Endothelial cell of umbilical vein (primary cell): ENCODE measurements around the gene ATP1A4. TPM values are rescaled to one million over a fixed set of nuclear protein-coding genes. Genes with fewer than 3 reads are reported as not detected.

Experiments used
- BruUV-seq: library from RNA; stranded (reverse); fragments of 400-500 nt; replicated peaks from 2 replicates; lab custom pipeline; 2021; lab: Mats Ljungman, UMichigan
- CTCF ChIA-PET: fragments of 300-600, 350-600 bp; sonication (Branson Sonifier 250); formaldehyde crosslinking; loops from one replicate; lab custom pipeline; 2021; ENCODE audit warnings: antibody characterized with exemption, inconsistent platforms; lab: Charles Lee
- POLR2A ChIA-PET: fragments of 300-600, 350-600 bp; sonication (Branson Sonifier 250); formaldehyde crosslinking; loops from one replicate; lab custom pipeline; 2021; ENCODE audit warnings: antibody characterized with exemption, inconsistent platforms; lab: Charles Lee
- DNase-seq: peaks from one replicate; pipeline ENCODE4 v3.0.0-alpha.2; 2011; ENCODE audit warnings: low read depth, low spot score
- FAIRE-seq: peaks from 2 replicates; lab custom pipeline; 2011; peaks lifted over from hg19 to GRCh38; lab: Jason Lieb, UNC
- H2AFZ ChIP-seq: 2 replicates; pipeline ENCODE4 v1.6.0; 2012; ENCODE audit warnings: low read depth, low read length, control low read depth, inconsistent platforms
- H3K27ac ChIP-seq: 2 replicates; pipeline ENCODE4 v1.5.1; 2011; ENCODE audit warnings: low read depth, mild to moderate bottlenecking, control low read depth, low read length, moderate library complexity; ENCODE audit not compliant: insufficient read depth
- H3K27me3 ChIP-seq, 2 experiments: 2 replicates each; pipeline versions ENCODE4 v1.6.0 to v1.6.1; 2011; ENCODE audit warnings: low read length in 2 of 2, mixed read lengths in 1 of 2; ENCODE audit not compliant: control insufficient read depth in 2 of 2, insufficient read depth in 2 of 2
- H3K36me3 ChIP-seq, 2 experiments: 2 replicates in 1 of 2; 3 replicates in 1 of 2; pipeline ENCODE4 v1.5.1; 2011; ENCODE audit warnings: low read length in 2 of 2, mild to moderate bottlenecking in 1 of 2, moderate library complexity in 1 of 2; ENCODE audit not compliant: control insufficient read depth in 2 of 2, insufficient read depth in 2 of 2; ENCODE audit errors: extremely low read depth in 1 of 2
- H3K4me1 ChIP-seq: 3 replicates; pipeline ENCODE4 v1.5.1; 2011; ENCODE audit warnings: mild to moderate bottlenecking, low read length; ENCODE audit not compliant: control insufficient read depth, insufficient read depth; ENCODE audit errors: extremely low read depth
- H3K4me2 ChIP-seq: 2 replicates; pipeline ENCODE4 v1.6.1; 2011; ENCODE audit warnings: low read length, control low read depth, mixed read lengths; ENCODE audit not compliant: insufficient read depth
- H3K4me3 ChIP-seq, 3 experiments: fragments of 200-600 bp in 1 of 3; sonication (generic), shearing (Covaris generic) in 1 of 3; replicated peaks in 1 of 3; 2 replicates each; pipeline ENCODE4 v1.5.1; 2011 to 2016; ENCODE audit warnings: control low read depth in 3 of 3, low read length in 3 of 3, mild to moderate bottlenecking in 2 of 3, inconsistent platforms in 1 of 3, low read depth in 1 of 3, moderate library complexity in 1 of 3; ENCODE audit not compliant: insufficient read depth in 1 of 3
- H3K79me2 ChIP-seq: 2 replicates; pipeline ENCODE4 v1.6.0; 2012; ENCODE audit warnings: low read length, inconsistent platforms; ENCODE audit not compliant: control insufficient read depth, insufficient read depth
- H3K9ac ChIP-seq: replicated peaks from 2 replicates; pipeline ENCODE3; 2011; ENCODE audit warnings: low read length, control low read depth; ENCODE audit not compliant: insufficient read depth; ENCODE audit errors: extremely low read depth
- H3K9me1 ChIP-seq: replicated peaks from 3 replicates; pipeline ENCODE4 v1.6.0; 2011; ENCODE audit warnings: mild to moderate bottlenecking, low read length; ENCODE audit not compliant: control insufficient read depth, insufficient read depth; ENCODE audit errors: extremely low read depth
- H3K9me3 ChIP-seq: replicated peaks from 2 replicates; pipeline ENCODE4 v1.5.1; 2012; ENCODE audit warnings: low read length, inconsistent platforms; ENCODE audit not compliant: control insufficient read depth, insufficient read depth
- H4K20me1 ChIP-seq: replicated peaks from 2 replicates; pipeline ENCODE3; 2011; ENCODE audit warnings: mild to moderate bottlenecking, low read length; ENCODE audit not compliant: control insufficient read depth, insufficient read depth; ENCODE audit errors: extremely low read depth
- EZH2 ChIP-seq: IDR thresholded peaks from 2 replicates; pipeline ENCODE4 v1.6.1; 2012; ENCODE audit warnings: borderline replicate concordance, low read depth, mild to moderate bottlenecking, moderate library complexity, low read length, inconsistent platforms; ENCODE audit not compliant: severe bottlenecking
- FOS ChIP-seq: IDR thresholded peaks from 2 replicates; pipeline ENCODE4 v1.6.1; 2011; ENCODE audit warnings: mild to moderate bottlenecking, low read length, moderate library complexity, borderline replicate concordance; ENCODE audit not compliant: insufficient read depth
- GATA2 ChIP-seq: IDR thresholded peaks from 2 replicates; pipeline ENCODE4 v1.7.0; 2011; ENCODE audit warnings: low read depth, mild to moderate bottlenecking, moderate library complexity, mixed read lengths, low read length; ENCODE audit not compliant: insufficient read length, insufficient read depth
- JUN ChIP-seq: IDR thresholded peaks from 2 replicates; pipeline ENCODE4 v1.6.1; 2011; ENCODE audit warnings: borderline replicate concordance, low read depth; ENCODE audit not compliant: insufficient read length, insufficient read depth
- MYC ChIP-seq: IDR thresholded peaks from one replicate; pipeline ENCODE4 v1.6.1; 2011; ENCODE audit warnings: mild to moderate bottlenecking, low read depth, low read length
- POLR2A ChIP-seq: IDR thresholded peaks from 2 replicates; pipeline ENCODE4 v1.6.1; 2012; ENCODE audit warnings: low read depth, mild to moderate bottlenecking, control low read depth, low read length
- POLR2AphosphoS5 ChIP-seq: IDR thresholded peaks from 2 replicates; pipeline ENCODE4 v1.6.1; 2012; ENCODE audit warnings: low read depth, mild to moderate bottlenecking, control low read depth, low read length, moderate library complexity; ENCODE audit not compliant: insufficient read depth
- dilution Hi-C: fragments of 300-500 bp; cut with MboI; formaldehyde crosslinking; loops from one replicate; pipeline ENCODE4 v1.15.0; 2019; ENCODE audit warnings: low sequenced_read_pairs; ENCODE audit not compliant: extremely low pct_ligation_motif_present
- intact Hi-C: fragments of 100-400 bp; cut with micrococcal nuclease; formaldehyde crosslinking; loops from one replicate; pipeline ENCODE4 v1.10.0; 2022
- polyA plus RNA-seq, 4 experiments: library from polyadenylated mRNA; depleted of rRNA in 3 of 4; stranded (reverse) in 3 of 4; unstranded in 1 of 4; fragments of >200 nt; gene quantifications; 2 replicates each; pipeline versions ENCODE4 v1.2.1 to v1.2.3, GENCODE V29; 2011 to 2012; ENCODE audit warnings: missing spikeins in 1 of 4
- total RNA-seq: library from RNA; stranded (reverse); gene quantifications from 2 replicates; pipeline ENCODE4 v1.2.3, GENCODE V29; 2021
- TF ChIP-seq, protein P1 (sequence below): IDR thresholded peaks from 2 replicates; pipeline ENCODE4 v1.6.1; 2011; ENCODE audit not compliant: insufficient read depth, insufficient read length
- TF ChIP-seq, protein P2 (sequence below), 2 donors: IDR thresholded peaks; 1 replicate in 1 of 2; 2 replicates in 1 of 2; pipeline ENCODE4 v1.5.1; 2011; ENCODE audit warnings: low read length in 2 of 2, mild to moderate bottlenecking in 2 of 2, moderate library complexity in 2 of 2, control low read depth in 1 of 2, inconsistent platforms in 1 of 2, low read depth in 1 of 2; ENCODE audit not compliant: insufficient read depth in 1 of 2; ENCODE audit errors: extremely low read depth in 1 of 2

Gene ATP1A4
- total and polyA plus RNA-seq, 2 donors (not counting 3 experiments of a cell fraction or from before 2014, with no cell fraction given): not detected

- dilution Hi-C loops: no loop called here
- Histone ChIP-seq H3K4me2 (no peak overlapping the region), H2AFZ (no peak overlapping the region), H3K27ac (no peak overlapping the region), H3K27me3 (no peaks in the 10 kb centered on the region), H3K4me3 (no peak overlapping the region), H3K9me3 (no peaks in the 10 kb centered on the region), H3K9ac (no peak overlapping the region), H3K9me1 (no peaks in the 10 kb centered on the region), H3K79me2 (no peaks in the 10 kb centered on the region), H3K36me3 (peaks cover 37 to 45% of the 10 kb centered on the region in 2 experiments), H3K4me1 (no peaks in the 10 kb centered on the region), H4K20me1 (no peaks in the 10 kb centered on the region)
- no TSS peak for BruUV-seq
- FAIRE-seq (no peak), DNase-seq (no peak)
- TF ChIP-seq MYC (no peak), JUN (no peak), POLR2AphosphoS5 (no peak), GATA2 (no peak), POLR2A (no peak)
- TF ChIP-seq, protein P1, sequence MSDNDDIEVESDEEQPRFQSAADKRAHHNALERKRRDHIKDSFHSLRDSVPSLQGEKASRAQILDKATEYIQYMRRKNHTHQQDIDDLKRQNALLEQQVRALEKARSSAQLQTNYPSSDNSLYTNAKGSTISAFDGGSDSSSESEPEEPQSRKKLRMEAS: no peak
- intact Hi-C loops: no loop called here
- ChIA-PET CTCF (interaction anchor here (1.2 to 10.1 kb wide), 4 partner anchors 8 to 64 kb away, joined by 7 to 61 read pairs (median 22); no protein-coding TSS in a partner anchor), POLR2A (no interaction called here)
Observed at GRCh38 chr1:160227034-160227433, 75.6 kb downstream of the ATP1A4 start.

GRCh38 chr1:160227561-160227960, 76.2 kb downstream of the ATP1A4 start:
- peaks cover 37 to 41% of the 10 kb centered on the region in 2 experiments for H3K36me3 ChIP-seq
- H3K4me1 ChIP-seq: no peaks in the 10 kb centered on the region
- no peaks in the 10 kb centered on the region for H3K79me2 ChIP-seq
- H4K20me1 ChIP-seq: no peaks in the 10 kb centered on the region
- no peak for TF ChIP-seq POLR2A
- TF ChIP-seq GATA2: no peak
- TF ChIP-seq, protein P2, sequence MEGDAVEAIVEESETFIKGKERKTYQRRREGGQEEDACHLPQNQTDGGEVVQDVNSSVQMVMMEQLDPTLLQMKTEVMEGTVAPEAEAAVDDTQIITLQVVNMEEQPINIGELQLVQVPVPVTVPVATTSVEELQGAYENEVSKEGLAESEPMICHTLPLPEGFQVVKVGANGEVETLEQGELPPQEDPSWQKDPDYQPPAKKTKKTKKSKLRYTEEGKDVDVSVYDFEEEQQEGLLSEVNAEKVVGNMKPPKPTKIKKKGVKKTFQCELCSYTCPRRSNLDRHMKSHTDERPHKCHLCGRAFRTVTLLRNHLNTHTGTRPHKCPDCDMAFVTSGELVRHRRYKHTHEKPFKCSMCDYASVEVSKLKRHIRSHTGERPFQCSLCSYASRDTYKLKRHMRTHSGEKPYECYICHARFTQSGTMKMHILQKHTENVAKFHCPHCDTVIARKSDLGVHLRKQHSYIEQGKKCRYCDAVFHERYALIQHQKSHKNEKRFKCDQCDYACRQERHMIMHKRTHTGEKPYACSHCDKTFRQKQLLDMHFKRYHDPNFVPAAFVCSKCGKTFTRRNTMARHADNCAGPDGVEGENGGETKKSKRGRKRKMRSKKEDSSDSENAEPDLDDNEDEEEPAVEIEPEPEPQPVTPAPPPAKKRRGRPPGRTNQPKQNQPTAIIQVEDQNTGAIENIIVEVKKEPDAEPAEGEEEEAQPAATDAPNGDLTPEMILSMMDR (IDR thresholded peaks at IDR 0.05; ENCODE audit: extremely low read depth in 1 of 2, insufficient read depth in 1 of 2, low read depth in 1 of 2, low read length in 2 of 2): no peak
- no peak for TF ChIP-seq JUN
- no peak for TF ChIP-seq POLR2AphosphoS5
- no peak for TF ChIP-seq EZH2
- TF ChIP-seq, protein P1: no peak
- no peak for TF ChIP-seq MYC
- TF ChIP-seq FOS: no peak
- dilution Hi-C loops: no loop called here
- FAIRE-seq (no peak), DNase-seq (no peak)
- no peak overlapping the region for H3K27ac ChIP-seq
- BruUV-seq: no TSS peak
- no peaks in the 10 kb centered on the region for H3K27me3 ChIP-seq
- H3K9me3 ChIP-seq: no peaks in the 10 kb centered on the region
- ChIA-PET CTCF (interaction anchor here (1.2 to 10.1 kb wide), 4 partner anchors 8 to 64 kb away, joined by 7 to 61 read pairs (median 22); no protein-coding TSS in a partner anchor), POLR2A (interaction anchor here (1.4 kb wide), 1 partner anchor 16 kb away, joined by 3 read pairs; no protein-coding TSS in a partner anchor)
- no peak overlapping the region for H3K4me2 ChIP-seq
- H3K9ac ChIP-seq: no peak overlapping the region
- intact Hi-C loops: no loop called here
- H3K4me3 ChIP-seq: no peak overlapping the region
- H2AFZ ChIP-seq: no peak overlapping the region
- H3K9me1 ChIP-seq: no peaks in the 10 kb centered on the region
